Psoas muscle (tissue), 8 donors: ENCODE results near the gene ACAD9. TPM values are rescaled to one million over a fixed set of nuclear protein-coding genes. Genes with fewer than 3 reads are reported as not detected.
"Not testable (repeated sequence)": the region's sequence is repeated elsewhere in the genome, so short reads cannot be mapped to it uniquely, and the experiment has no call there.

Experiments used
- ATAC-seq, 4 donors: fragments of 200-7000 bp; cut with Tn5 transposase; one replicate each; pipeline ENCODE4 v1.9.1; 2020; ENCODE audit warnings: moderate library complexity in 3 of 4, mild to moderate bottlenecking in 2 of 4
- DNase-seq, 2 donors: peaks; one replicate each; pipeline ENCODE4 v3.0.0-alpha.2; 2020
- H3K27ac ChIP-seq: fragments of 200-600 bp; one replicate; pipeline ENCODE4 v1.8.0; 2022
- H3K27me3 ChIP-seq, 3 donors: fragments of 200-600 bp in 1 of 3; one replicate each; pipeline versions ENCODE4 v1.6.1 to v1.8.0; 2013 to 2022; ENCODE audit warnings: low read length in 2 of 3, mild to moderate bottlenecking in 2 of 3, moderate library complexity in 1 of 3; ENCODE audit not compliant: insufficient read depth in 3 of 3
- H3K36me3 ChIP-seq, 2 donors: fragments of 200-600 bp in 1 of 2; one replicate each; pipeline versions ENCODE4 v1.6.1 to v1.8.0; 2013 to 2022; ENCODE audit warnings: low read depth in 1 of 2, mild to moderate bottlenecking in 1 of 2, moderate library complexity in 1 of 2; ENCODE audit not compliant: insufficient read depth in 1 of 2
- H3K4me1 ChIP-seq: fragments of 200-600 bp; one replicate; pipeline ENCODE4 v1.8.0; 2022
- H3K4me3 ChIP-seq: fragments of 200-600 bp; one replicate; pipeline ENCODE4 v1.8.0; 2022; ENCODE audit warnings: mild to moderate bottlenecking
- H3K9me3 ChIP-seq: fragments of 200-600 bp; one replicate; pipeline ENCODE4 v1.8.0; 2022
- CTCF ChIP-seq: fragments of 200-600 bp; IDR thresholded peaks from one replicate; pipeline ENCODE4 v1.8.0; 2022; ENCODE audit warnings: antibody characterized with exemption
- WGBS, 3 donors: extraction: QIAGEN DNeasy Blood & Tissue Kit; methylation state at CpG; one replicate each; pipeline versions ENCODE4 v1.1.6 to v1.1.7; 2013; 5-methylcytosine and 5-hydroxymethylcytosine counted together
- intact Hi-C, 2 donors: fragments of 100-400 bp; cut with DNase I; formaldehyde crosslinking; loops; one replicate each; pipeline versions ENCODE4 v1.11.0 to v1.14.2; 2022
- polyA plus RNA-seq, 3 donors: library from polyadenylated mRNA; stranded (reverse); fragments of 200-250 nt; gene quantifications; one replicate each; pipeline ENCODE4 v1.2.3, GENCODE V29; 2013
- total RNA-seq, 4 donors: library from RNA; stranded (reverse); fragmentation: NEBNext Ultra II Directional in 2 of 4; extraction: Animal tissue kit (Norgen Biotek cat#: 25700) in 2 of 4; gene quantifications; one replicate each; pipeline versions ENCODE4 v1.2.1 to v1.2.4, GENCODE V29; 2021 to 2023
- donor health status: healthy with polysubstance abuse.
- donor health status: DM: no; HTN: no; CAD: no; lungs with moderate emphysema.
- donor health status: Bipolar disorder and iron deficiency.
- donor health status: healthy.
- donor health status: DM: yes; HTN: yes; CAD: no.
- donor health status: DM: no; HTN: no; CAD: no.
- donor health status: DM: no; HTN: no; CAD: no.
- donor health status: DM: yes; HTN: yes; CAD: no.

ACAD9 gene
- total and polyA plus RNA-seq, 7 donors, result 17.0 to 47.8 (median 29.7) TPM

GRCh38 chr3:128858167-128858566 lies 21.3 kb upstream of the ACAD9 start:
- Histone ChIP-seq H3K36me3 (no peaks in the 10 kb centered on the region), H3K27me3 (no peaks in the 10 kb centered on the region), H3K4me1 (no peaks in the 10 kb centered on the region), H3K9me3 (peaks cover 12% of the 10 kb centered on the region), H3K4me3 (no peak overlapping the region), H3K27ac (no peak overlapping the region)
- peak in 2 of 4 donors; percentile 47 to 64 for ATAC-seq
- no peak for TF ChIP-seq CTCF
- DNase-seq, result no peak
- intact Hi-C loops, result no loop called here
- 88 to 90% (median 90%) methylated on average over 3 of the region's 3 CpGs for WGBS, 3 donors

GRCh38 chr3:128859630-128860029 lies 19.8 kb upstream of the ACAD9 start:
- no peak for ATAC-seq
- DNase-seq, result no peak
- 91 to 93% (median 91%) methylated on average over 6 of the region's 6 CpGs for WGBS, 3 donors
- Histone ChIP-seq H3K4me3 (no peak overlapping the region), H3K4me1 (no peaks in the 10 kb centered on the region), H3K36me3 (no peaks in the 10 kb centered on the region), H3K9me3 (peaks cover 12% of the 10 kb centered on the region), H3K27me3 (no peaks in the 10 kb centered on the region), H3K27ac (no peak overlapping the region)
- TF ChIP-seq CTCF, result no peak
- intact Hi-C loops, result no loop called here

GRCh38 chr3:128861491-128861890 lies 17.9 kb upstream of the ACAD9 start:
- Histone ChIP-seq H3K4me3 (no peak overlapping the region), H3K36me3 (no peaks in the 10 kb centered on the region), H3K9me3 (peaks cover 12% of the 10 kb centered on the region), H3K27ac (no peak overlapping the region), H3K4me1 (no peaks in the 10 kb centered on the region), H3K27me3 (no peaks in the 10 kb centered on the region)
- intact Hi-C loops, result no loop called here
- DNase-seq (no peak), ATAC-seq (no peak)
- WGBS, 3 donors, result 77 to 92% (median 89%) methylated on average over 6 of the region's 6 CpGs
- TF ChIP-seq CTCF, result no peak

- 47 to 58% (median 50%) methylated on average over 3 of the region's 3 CpGs for WGBS, 3 donors
- H3K27me3 ChIP-seq, result no peaks in the 10 kb centered on the region
- no peaks in the 10 kb centered on the region for H3K36me3 ChIP-seq
- no peak overlapping the region for H3K4me3 ChIP-seq
- intact Hi-C loops, result no loop called here
- TF ChIP-seq CTCF, result no peak
- H3K9me3 ChIP-seq, result peaks cover 12% of the 10 kb centered on the region
- ATAC-seq, result peak in 2 of 4 donors; percentile 52 to 56
- no peak overlapping the region for H3K27ac ChIP-seq
- DNase-seq, result no peak
- no peaks in the 10 kb centered on the region for H3K4me1 ChIP-seq
Observed at GRCh38 chr3:128863560-128863959, 15.9 kb upstream of the ACAD9 start.

- Histone ChIP-seq H3K36me3 (no peaks in the 10 kb centered on the region), H3K27ac (no peak overlapping the region), H3K9me3 (peaks cover 9% of the 10 kb centered on the region), H3K27me3 (no peaks in the 10 kb centered on the region), H3K4me1 (no peaks in the 10 kb centered on the region), H3K4me3 (no peak overlapping the region)
- TF ChIP-seq CTCF, result no peak
- intact Hi-C loops, result no loop called here
- DNase-seq, result no peak
- ATAC-seq, result peak; percentile 17 to 60 (median 34)
- WGBS, 3 donors, result 24 to 34% (median 34%) methylated on average over 11 of the region's 11 CpGs
Observed at GRCh38 chr3:128864351-128864811, 15.0 kb upstream of the ACAD9 start.

- H3K4me1 ChIP-seq, result not testable (repeated sequence)
- ATAC-seq, result peak in 3 of 4 donors; percentile 39 to 49 (median 41)
- 43 to 45% (median 43%) methylated on average over 21 to 22 of the region's 25 CpGs for WGBS, 3 donors
Observed at GRCh38 chr3:128864849-128865804, 14.3 kb upstream of the ACAD9 start.

More at GRCh38 chr3:128864849-128865804, 14.3 kb upstream of the ACAD9 start:
- H3K4me3 ChIP-seq, H3K9me3 ChIP-seq, intact Hi-C loops, H3K27ac ChIP-seq, H3K27me3 ChIP-seq, H3K36me3 ChIP-seq: not testable (repeated sequence)
- DNase-seq, result peak; percentile 39 to 71
